GM12878 (cell line): Measurements from ENCODE around the gene ZNF891.

ENCODE experiments used
- ATF7 ChIP-seq: fragments of 450-650 bp; IDR thresholded peaks from 2 replicates; pipeline ENCODE4 v1.6.1; 2016; ENCODE audit warnings: low read depth, mild to moderate bottlenecking
- CEBPB ChIP-seq, 2 experiments: fragments of 150-350 bp in 1 of 2; IDR thresholded peaks; 2 replicates each; pipeline ENCODE4 v1.6.1; 2012 to 2014; ENCODE audit warnings: low read depth in 2 of 2, low read length in 2 of 2, borderline replicate concordance in 1 of 2, inconsistent platforms in 1 of 2
- EGR1 ChIP-seq, 2 experiments: IDR thresholded peaks; 1 replicate in 1 of 2; 2 replicates in 1 of 2; pipeline ENCODE4 v1.6.1; 2011 to 2012; ENCODE audit warnings: low read depth in 2 of 2, low read length in 2 of 2, borderline replicate concordance in 1 of 2, mild to moderate bottlenecking in 1 of 2, moderate library complexity in 1 of 2
- ESRRA ChIP-seq: IDR thresholded peaks from 2 replicates; pipeline ENCODE4 v1.6.1; 2012; ENCODE audit warnings: mild to moderate bottlenecking, low read length, improper control_type of control experiment
- EZH2 ChIP-seq: IDR thresholded peaks from 2 replicates; pipeline ENCODE4 v1.6.1; 2012; ENCODE audit warnings: low read depth, mild to moderate bottlenecking, control low read depth, inconsistent platforms, low read length, borderline replicate concordance; ENCODE audit not compliant: control insufficient read depth
- TCF7 ChIP-seq: IDR thresholded peaks from 2 replicates; pipeline ENCODE4 v1.6.1; 2014; ENCODE audit warnings: antibody characterized with exemption, borderline replicate concordance

- no peak for TF ChIP-seq ATF7
- no peak for TF ChIP-seq TCF7
- TF ChIP-seq EGR1 (IDR thresholded peaks at IDR 0.05; ENCODE audit: borderline replicate concordance in 1 of 2, low read depth in 2 of 2, low read length in 2 of 2), result no peak
- no peak for TF ChIP-seq ESRRA
- no peak for TF ChIP-seq EZH2
- TF ChIP-seq CEBPB (IDR thresholded peaks at IDR 0.05; ENCODE audit: borderline replicate concordance in 1 of 2, low read depth in 2 of 2, low read length in 2 of 2), result no peak
Observed at GRCh38 chr12:133073836-133074235, 56.2 kb downstream of the ZNF891 start.
